Medulla oblongata (tissue), 1 donor: ENCODE data around the gene DSG2.
A peak's percentile ranks its signal among the peaks of the same experiment; 100 is the strongest.
"Not testable (repeated sequence)": the region's sequence is repeated elsewhere in the genome, so short reads cannot be mapped to it uniquely, and the experiment has no call there.

ENCODE experiments used
- DNase-seq: peaks from one replicate; pipeline ENCODE4 v3.0.0-alpha.2; 2015; ENCODE audit errors: extremely low spot score

Gene DSG2

GRCh38 chr18:31500051-31500688 is 2.2 kb downstream of the DSG2 start:
- DNase-seq: no peak

- DNase-seq: no peak
Observed at GRCh38 chr18:31503011-31503410, 5.0 kb downstream of the DSG2 start.

- no peak for DNase-seq
Observed at GRCh38 chr18:31504455-31505147, 6.6 kb downstream of the DSG2 start.

- no peak for DNase-seq
Observed at GRCh38 chr18:31505156-31505555, 7.2 kb downstream of the DSG2 start.

- peak; percentile 12 for DNase-seq
Observed at GRCh38 chr18:31506024-31506742, 8.2 kb downstream of the DSG2 start.

- DNase-seq: not testable (repeated sequence)
Observed at GRCh38 chr18:31507124-31507523, 9.1 kb downstream of the DSG2 start.

GRCh38 chr18:31508781-31509180 is 10.8 kb downstream of the DSG2 start:
- no peak for DNase-seq

GRCh38 chr18:31509571-31509970 is 11.6 kb downstream of the DSG2 start:
- no peak for DNase-seq

- no peak for DNase-seq
Observed at GRCh38 chr18:31510319-31510718, 12.3 kb downstream of the DSG2 start.

GRCh38 chr18:31511098-31511497 is 13.1 kb downstream of the DSG2 start:
- DNase-seq: no peak

- DNase-seq: no peak
Observed at GRCh38 chr18:31512203-31512764, 14.3 kb downstream of the DSG2 start.

GRCh38 chr18:31513189-31513935 is 15.4 kb downstream of the DSG2 start:
- no peak for DNase-seq

- no peak for DNase-seq
Observed at GRCh38 chr18:31516437-31516836, 18.5 kb downstream of the DSG2 start.

GRCh38 chr18:31526374-31526773 is 28.4 kb downstream of the DSG2 start:
- no peak for DNase-seq

- no peak for DNase-seq
Observed at GRCh38 chr18:31533236-31533635, 35.3 kb downstream of the DSG2 start.

GRCh38 chr18:31538837-31539236 is 40.9 kb downstream of the DSG2 start:
- DNase-seq: no peak

- DNase-seq: no peak
Observed at GRCh38 chr18:31546476-31546875, 48.5 kb downstream of the DSG2 start.

- no peak for DNase-seq
Observed at GRCh38 chr18:31548853-31549252, 50.9 kb downstream of the DSG2 start.

GRCh38 chr18:31549416-31549815 is 51.4 kb downstream of the DSG2 start:
- DNase-seq: no peak

GRCh38 chr18:31551883-31552282 is 53.9 kb downstream of the DSG2 start:
- DNase-seq: no peak

- no peak for DNase-seq
Observed at GRCh38 chr18:31553800-31554199, 55.8 kb downstream of the DSG2 start.

GRCh38 chr18:31554776-31555175 is 56.8 kb downstream of the DSG2 start:
- no peak for DNase-seq
